HEK293 (cell line): ENCODE data around the gene DDIT3.

Source experiments
- CTCF ChIA-PET: fragments of 350-600 bp; formaldehyde crosslinking; extraction: SDS; loops from one replicate; lab custom pipeline; 2021; ENCODE audit warnings: antibody characterized with exemption; lab: Yijun Ruan, JAX
- POLR2A ChIA-PET: fragments of 300-600 bp; formaldehyde crosslinking; extraction: SDS; loops from one replicate; lab custom pipeline; 2020; ENCODE audit warnings: antibody characterized with exemption, inconsistent platforms; lab: Yijun Ruan, JAX
- H3K27ac ChIP-seq: fragments of 200-500 bp; sonication (Bioruptor generic); 2 replicates; pipeline ENCODE4 v1.5.1; 2014; ENCODE audit warnings: low read depth, low read length, control low read depth, inconsistent platforms; ENCODE audit errors: extremely low read depth
- H3K36me3 ChIP-seq, 2 experiments: fragments of 200-500 bp in 1 of 2; sonication (Bioruptor generic) in 1 of 2; 1 replicate in 1 of 2; 2 replicates in 1 of 2; pipeline ENCODE4 v1.5.1; 2014 to 2017; ENCODE audit warnings: inconsistent platforms in 2 of 2, low read length in 2 of 2; ENCODE audit not compliant: control insufficient read depth in 2 of 2, insufficient read depth in 1 of 2
- H3K4me1 ChIP-seq: fragments of 200-500 bp; sonication (Bioruptor generic); 2 replicates; pipeline ENCODE4 v1.5.1; 2014; ENCODE audit warnings: mild to moderate bottlenecking, low read length, inconsistent platforms; ENCODE audit not compliant: control insufficient read depth, insufficient read depth
- H3K4me3 ChIP-seq: 2 replicates; pipeline ENCODE4 v1.5.1; 2011; ENCODE audit warnings: low read depth, mild to moderate bottlenecking, control low read depth, low read length, moderate library complexity
- H3K9me3 ChIP-seq: fragments of 200-500 bp; sonication (Bioruptor generic); 2 replicates; pipeline ENCODE4 v1.5.1; 2014; ENCODE audit warnings: low read depth, low read length, inconsistent platforms; ENCODE audit not compliant: control insufficient read depth, insufficient read depth
- GLI4 ChIP-seq: fragments of 450-650 bp; formaldehyde crosslinking; IDR thresholded peaks from 2 replicates; pipeline ENCODE4 v1.5.1; 2016; ENCODE audit warnings: missing biosample characterization, missing genetic modification characterization
- IKZF3 ChIP-seq: fragments of 450-650 bp; IDR thresholded peaks from 2 replicates; pipeline ENCODE4 v1.5.0; 2018; ENCODE audit warnings: missing biosample characterization, mild to moderate bottlenecking, missing genetic modification characterization, moderate library complexity
- WT1 ChIP-seq: fragments of 450-650 bp; formaldehyde crosslinking; IDR thresholded peaks from 2 replicates; pipeline ENCODE4 v1.5.1; 2016; ENCODE audit warnings: missing biosample characterization, missing genetic modification characterization
- ZBTB17 ChIP-seq: fragments of 450-650 bp; formaldehyde crosslinking; IDR thresholded peaks from 2 replicates; pipeline ENCODE4 v1.5.1; 2016; ENCODE audit warnings: missing biosample characterization, missing genetic modification characterization
- ZBTB44 ChIP-seq: fragments of 450-650 bp; IDR thresholded peaks from 2 replicates; pipeline ENCODE4 v1.5.1; 2018; ENCODE audit warnings: missing biosample characterization, mild to moderate bottlenecking, missing genetic modification characterization
- ZNF24 ChIP-seq: fragments of 450-650 bp; formaldehyde crosslinking; IDR thresholded peaks from 2 replicates; pipeline ENCODE4 v1.5.1; 2016; ENCODE audit warnings: missing biosample characterization, missing genetic modification characterization
- ZNF366 ChIP-seq: fragments of 450-650 bp; formaldehyde crosslinking; conservative IDR thresholded peaks from 2 replicates; pipeline ENCODE4 v1.5.1; 2016; ENCODE audit warnings: missing biosample characterization, missing genetic modification characterization
- ZNF398 ChIP-seq: fragments of 450-650 bp; formaldehyde crosslinking; IDR thresholded peaks from 2 replicates; pipeline ENCODE4 v1.5.1; 2017; ENCODE audit warnings: missing biosample characterization, missing genetic modification characterization
- ZNF404 ChIP-seq: fragments of 450-650 bp; formaldehyde crosslinking; IDR thresholded peaks from 2 replicates; pipeline ENCODE4 v1.5.1; 2017; ENCODE audit warnings: missing biosample characterization, missing genetic modification characterization
- ZNF513 ChIP-seq: fragments of 450-650 bp; IDR thresholded peaks from 2 replicates; pipeline ENCODE4 v1.5.1; 2018; ENCODE audit warnings: missing biosample characterization, missing genetic modification characterization
- ZNF548 ChIP-seq: fragments of 450-650 bp; formaldehyde crosslinking; IDR thresholded peaks from 2 replicates; pipeline ENCODE4 v1.5.1; 2016; ENCODE audit warnings: missing biosample characterization, missing genetic modification characterization
- ZNF580 ChIP-seq: fragments of 450-650 bp; formaldehyde crosslinking; IDR thresholded peaks from 2 replicates; pipeline ENCODE4 v1.5.1; 2016; ENCODE audit warnings: missing biosample characterization, missing genetic modification characterization
- ZNF585B ChIP-seq: fragments of 450-650 bp; formaldehyde crosslinking; IDR thresholded peaks from 2 replicates; pipeline ENCODE4 v1.5.1; 2016; ENCODE audit warnings: missing biosample characterization, missing genetic modification characterization
- ZNF692 ChIP-seq: fragments of 450-650 bp; formaldehyde crosslinking; IDR thresholded peaks from 2 replicates; pipeline ENCODE4 v1.5.1; 2016; ENCODE audit warnings: missing biosample characterization, missing genetic modification characterization
- ZNF791 ChIP-seq: fragments of 450-650 bp; formaldehyde crosslinking; IDR thresholded peaks from 2 replicates; pipeline ENCODE4 v1.5.1; 2016; ENCODE audit warnings: missing biosample characterization, missing genetic modification characterization

DDIT3 gene

GRCh38 chr12:57516617-57517153 lies 3.6 kb downstream of the DDIT3 start:
- Histone ChIP-seq H3K27ac (no peak overlapping the region), H3K36me3 (peaks cover 40 to 74% of the 10 kb centered on the region in 2 experiments)
- TF ChIP-seq ZNF580, result no peak
- TF ChIP-seq ZNF513 (tag by site-specific recombination), result peak; percentile 76
- peak; percentile 52 for TF ChIP-seq ZBTB17 (tag by site-specific recombination)
- 0 out of 2 replicates have a peak, but pooled peaks have one; percentile 4 for TF ChIP-seq IKZF3 (tag by site-specific recombination)
- TF ChIP-seq, all 188 proteins: peak for 3
- CTCF ChIA-PET, result interaction anchor here (0.8 to 1.6 kb wide), 3 partner anchors 56 to 796 kb away, joined by 4 to 8 read pairs (median 5); partner anchors contain the start of gene GLI1
- Histone ChIP-seq H3K4me1 (peaks cover 8% of the 10 kb centered on the region; the same call in 1 of the 2 replicates), H3K4me3 (no peak overlapping the region), H3K9me3 (no peaks in the 10 kb centered on the region)
- POLR2A ChIA-PET, result interaction anchor here (1.4 to 2.4 kb wide), 2 partner anchors 10 to 13 kb away, joined by 4 to 15 read pairs; no protein-coding TSS in a partner anchor

- CTCF ChIA-PET, result interaction anchor here (0.6 to 1.1 kb wide), 3 partner anchors 56 to 881 kb away, joined by 3 to 8 read pairs (median 5); no protein-coding TSS in a partner anchor
These were observed 4.3 kb downstream of the DDIT3 start for GRCh38 chr12:57515934-57516541.

GRCh38 chr12:57515408-57515933 lies 4.8 kb downstream of the DDIT3 start:
- ChIA-PET POLR2A (interaction anchor here (1.5 to 2.4 kb wide), 2 partner anchors 12 to 18 kb away, joined by 3 to 15 read pairs; no protein-coding TSS in a partner anchor), CTCF (interaction anchor here (0.6 to 1.1 kb wide), 4 partner anchors 53 to 880 kb away, joined by 3 to 5 read pairs (median 4); no protein-coding TSS in a partner anchor)
- Histone ChIP-seq H3K4me1 (no peaks in the 10 kb centered on the region), H3K4me3 (no peak overlapping the region), H3K27ac (no peak overlapping the region), H3K9me3 (no peaks in the 10 kb centered on the region), H3K36me3 (peaks cover 48 to 85% of the 10 kb centered on the region in 2 experiments)
- TF ChIP-seq ZNF791 (no peak), ZNF585B (tag by site-specific recombination) (no peak), GLI4 (tag by site-specific recombination) (no peak), ZNF398 (no peak), ZBTB44 (tag by site-specific recombination) (no peak), ZNF548 (tag by site-specific recombination) (no peak), ZNF692 (tag by site-specific recombination) (no peak), ZNF404 (tag by site-specific recombination) (no peak), ZNF24 (tag by site-specific recombination) (no peak)

More at GRCh38 chr12:57515934-57516541, 4.3 kb downstream of the DDIT3 start:
- Histone ChIP-seq H3K36me3 (peaks cover 43 to 81% of the 10 kb centered on the region in 2 experiments), H3K4me3 (no peak overlapping the region), H3K4me1 (0 out of 2 replicates have a peak, but pooled peaks cover 2% of the 10 kb centered on the region), H3K9me3 (no peaks in the 10 kb centered on the region), H3K27ac (no peak overlapping the region)
- POLR2A ChIA-PET, result interaction anchor here (1.5 to 2.4 kb wide), 2 partner anchors 12 to 19 kb away, joined by 3 to 15 read pairs; no protein-coding TSS in a partner anchor
- peak; percentile 25; the same call in 1 of the 2 replicates for TF ChIP-seq ZNF366 (tag by site-specific recombination)
- TF ChIP-seq WT1, result no peak
